Activated CD4-positive, alpha-beta T cell treated with anti-CD3 and anti-CD28 coated beads, Interleukin-2, amount 50 U/mL, for 48 hours (primary cell): ENCODE measurements around the gene SERPINA3.
"Not testable (repeated sequence)": the region's sequence is repeated elsewhere in the genome, so short reads cannot be mapped to it uniquely, and the experiment has no call there.

ENCODE experiments used
- DNase-seq, 2 experiments: peaks; one replicate each; pipeline ENCODE4 v3.0.0-alpha.2; 2020

SERPINA3 gene

DNA sequence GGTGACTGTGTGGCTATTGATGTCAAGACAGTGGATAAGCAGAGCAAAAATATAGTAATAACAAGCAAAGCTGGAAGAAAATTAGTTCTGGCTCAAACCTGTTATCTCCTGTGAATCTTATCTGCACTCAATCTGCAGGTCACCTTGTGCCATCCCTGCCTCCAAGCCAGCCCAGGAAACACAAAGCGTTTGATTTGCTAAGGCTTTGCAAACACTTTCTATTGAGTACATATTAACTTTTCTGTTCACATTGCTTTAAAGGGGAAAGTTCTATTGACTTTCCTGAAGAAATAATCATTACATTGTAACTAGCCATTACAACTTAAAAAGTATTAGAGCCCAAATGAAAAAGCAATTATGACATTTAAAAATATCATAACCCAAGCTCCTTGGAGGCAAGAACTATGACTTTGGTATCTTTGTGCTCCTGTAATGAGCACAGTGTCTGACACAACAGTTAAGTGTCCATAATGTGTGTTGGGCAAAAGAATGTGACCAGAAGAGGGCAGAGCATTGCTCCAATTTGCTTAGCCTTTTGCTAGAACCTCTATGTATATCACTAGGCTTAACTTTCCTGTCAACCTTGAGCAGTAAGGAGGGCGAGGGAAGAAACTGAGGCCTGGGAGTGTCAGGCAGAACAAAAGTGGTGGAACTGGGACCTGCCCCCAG lies 24.7 kb downstream of the SERPINA3 start:
- no peak for DNase-seq

DNA sequence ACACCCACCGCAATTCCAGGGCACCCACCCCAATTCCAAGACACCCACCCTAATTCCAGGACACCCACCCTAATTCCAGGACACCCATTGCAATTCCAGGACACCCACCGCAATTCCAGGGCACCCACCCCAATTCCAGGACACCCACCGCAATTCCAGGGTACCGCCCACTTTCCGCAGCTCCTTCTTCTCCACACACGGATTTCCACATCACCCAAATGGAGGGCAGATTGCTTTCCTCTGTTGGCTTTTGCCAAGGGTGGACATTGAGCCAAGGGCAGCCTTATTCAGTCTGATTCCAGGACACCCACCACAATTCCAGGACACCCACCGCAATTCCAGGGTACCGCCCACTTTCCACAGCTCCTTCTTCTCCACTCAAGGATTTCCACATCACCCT lies 25.6 kb downstream of the SERPINA3 start:
- not testable (repeated sequence) for DNase-seq

DNA sequence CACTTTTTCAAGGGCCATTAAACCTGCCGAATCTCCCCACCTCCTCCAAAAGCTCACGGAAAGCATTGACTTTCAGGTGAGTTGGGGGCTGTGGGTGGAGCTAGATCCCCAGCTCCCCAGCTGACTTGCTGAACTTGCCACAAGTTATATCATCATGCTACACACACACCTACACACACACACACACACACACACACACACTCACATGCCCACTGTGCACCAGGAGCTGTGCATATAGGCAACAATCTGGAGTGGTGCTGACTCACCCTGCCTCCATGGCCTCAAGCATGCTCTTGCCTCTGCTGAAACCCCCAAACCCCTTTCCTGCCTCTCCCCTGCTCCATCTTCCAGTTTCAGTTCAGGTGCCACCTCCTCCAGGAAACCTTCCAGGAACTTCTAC lies 26.1 kb downstream of the SERPINA3 start:
- no peak for DNase-seq

DNA sequence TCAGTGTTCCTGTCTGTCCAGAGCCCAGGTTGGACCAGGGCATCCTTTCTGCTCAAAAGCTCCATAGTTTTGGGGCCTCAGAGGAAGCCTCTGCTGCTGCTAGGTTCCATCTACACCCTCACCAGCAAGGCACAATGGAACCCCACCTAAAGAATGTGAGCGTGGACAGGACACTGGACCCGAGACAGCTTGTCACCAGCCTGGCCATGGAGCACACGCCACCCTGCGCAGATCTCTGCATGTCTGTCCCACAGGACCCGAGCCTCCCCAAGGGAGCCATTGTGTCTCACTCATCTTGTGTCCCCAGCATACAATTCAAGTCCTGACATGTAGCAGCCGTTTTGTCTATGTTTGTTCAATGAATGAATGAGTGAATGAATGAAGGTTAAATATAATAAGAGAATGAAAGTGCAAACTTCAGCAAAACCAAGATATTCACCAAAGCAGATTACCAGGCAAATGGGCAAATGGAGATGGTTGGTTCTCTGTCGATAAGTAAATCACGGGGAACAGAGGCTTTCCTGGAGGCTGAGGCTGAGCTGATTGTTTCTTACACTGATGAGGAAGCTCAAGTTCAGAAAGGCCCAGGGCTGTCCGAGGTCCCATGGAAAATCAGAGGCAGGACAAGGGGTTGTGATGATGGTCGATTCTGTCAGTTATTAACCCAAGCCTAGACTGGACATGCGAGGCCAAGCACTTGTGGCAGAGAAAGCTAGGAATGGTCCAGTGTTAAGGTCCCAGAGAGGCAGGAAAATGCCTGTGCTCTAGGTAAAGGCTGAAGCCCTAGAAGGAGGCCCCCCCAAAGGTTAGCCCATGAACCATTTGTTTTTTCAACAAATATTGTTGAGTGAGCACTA lies 27.0 kb downstream of the SERPINA3 start:
- no peak for DNase-seq

DNA sequence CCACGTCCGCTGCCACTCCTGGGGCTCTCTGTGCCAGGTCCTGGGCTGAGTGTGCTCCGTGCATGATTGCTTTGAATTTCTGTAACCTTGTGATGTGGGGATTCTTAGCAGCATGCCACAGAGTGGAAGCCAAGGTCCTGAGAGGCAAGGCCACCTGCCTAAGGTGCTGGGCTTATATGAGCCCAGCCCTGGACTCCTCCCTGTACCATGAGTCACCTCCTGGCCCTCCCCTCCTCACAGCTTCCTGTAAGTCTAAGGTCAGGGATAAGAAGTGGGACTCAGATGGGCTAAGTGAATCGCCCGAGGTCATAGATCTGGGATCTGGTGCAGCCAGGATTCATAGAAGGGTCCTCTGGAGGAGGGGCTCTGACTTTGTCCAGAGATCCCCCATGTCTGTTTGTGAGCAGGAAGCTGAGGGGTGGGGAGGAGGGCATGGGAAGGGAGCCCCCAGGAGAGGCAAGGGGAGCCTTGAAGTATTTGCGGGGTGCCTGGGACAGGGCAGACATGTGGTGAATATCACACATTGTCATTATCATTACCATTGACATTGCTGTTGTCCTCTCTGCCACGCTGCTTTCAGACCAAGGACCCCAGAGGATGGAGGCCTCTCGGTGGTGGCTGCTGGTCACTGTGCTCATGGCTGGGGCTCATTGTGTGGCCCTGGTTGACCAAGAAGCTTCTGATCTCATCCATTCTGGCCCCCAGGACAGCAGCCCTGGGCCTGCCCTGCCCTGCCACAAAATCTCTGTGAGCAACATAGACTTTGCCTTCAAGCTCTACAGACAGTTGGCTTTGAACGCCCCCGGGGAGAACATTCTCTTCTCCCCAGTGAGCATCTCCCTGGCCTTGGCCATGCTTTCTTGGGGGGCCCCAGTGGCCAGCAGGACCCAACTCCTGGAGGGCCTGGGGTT lies 28.8 kb downstream of the SERPINA3 start:
- DNase-seq = no peak

DNA sequence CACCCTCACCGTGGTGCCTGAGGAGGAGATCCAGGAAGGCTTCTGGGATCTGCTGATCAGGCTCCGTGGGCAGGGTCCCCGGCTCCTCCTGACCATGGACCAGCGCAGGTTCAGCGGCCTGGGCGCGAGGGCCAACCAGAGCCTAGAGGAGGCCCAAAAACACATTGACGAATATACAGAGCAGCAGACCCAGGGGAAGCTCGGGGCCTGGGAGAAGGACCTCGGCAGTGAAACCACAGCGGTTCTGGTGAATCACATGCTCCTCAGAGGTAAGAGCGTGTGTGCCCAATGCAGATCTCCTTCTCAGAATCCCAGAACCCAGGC lies 29.4 kb downstream of the SERPINA3 start:
- DNase-seq = no peak

DNA sequence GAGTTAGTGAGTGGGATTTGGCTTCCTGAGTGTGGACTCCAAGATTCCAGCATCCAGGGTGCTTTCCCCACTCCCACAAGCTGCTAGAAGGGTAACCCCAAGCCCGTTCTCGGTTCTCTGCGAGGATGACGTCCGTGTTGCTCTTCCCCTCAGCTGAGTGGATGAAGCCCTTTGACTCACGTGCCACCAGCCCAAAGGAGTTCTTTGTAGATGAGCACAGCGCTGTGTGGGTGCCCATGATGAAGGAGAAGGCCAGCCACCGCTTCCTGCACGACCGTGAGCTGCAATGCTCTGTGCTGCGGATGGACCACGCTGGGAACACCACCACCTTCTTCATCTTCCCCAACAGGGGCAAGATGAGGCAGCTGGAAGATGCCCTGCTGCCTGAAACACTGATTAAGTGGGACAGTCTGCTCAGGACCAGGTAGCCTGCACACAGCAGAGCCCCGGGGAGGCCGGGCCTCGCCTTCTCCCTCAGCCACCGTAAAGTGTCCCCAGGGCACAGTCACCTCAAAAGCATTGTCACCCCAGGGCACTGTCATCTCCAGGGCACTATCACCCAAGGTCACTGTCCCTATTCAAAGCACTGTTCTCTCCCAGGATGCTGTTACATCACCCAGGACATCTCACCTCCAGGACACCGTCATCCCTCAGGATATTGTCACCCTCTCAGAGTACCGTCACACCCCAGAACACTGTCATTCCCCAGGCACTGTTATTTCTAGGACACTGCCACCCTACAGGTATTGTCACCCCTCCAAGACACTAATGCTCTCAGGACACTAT lies 31.3 kb downstream of the SERPINA3 start:
- no peak for DNase-seq

DNA sequence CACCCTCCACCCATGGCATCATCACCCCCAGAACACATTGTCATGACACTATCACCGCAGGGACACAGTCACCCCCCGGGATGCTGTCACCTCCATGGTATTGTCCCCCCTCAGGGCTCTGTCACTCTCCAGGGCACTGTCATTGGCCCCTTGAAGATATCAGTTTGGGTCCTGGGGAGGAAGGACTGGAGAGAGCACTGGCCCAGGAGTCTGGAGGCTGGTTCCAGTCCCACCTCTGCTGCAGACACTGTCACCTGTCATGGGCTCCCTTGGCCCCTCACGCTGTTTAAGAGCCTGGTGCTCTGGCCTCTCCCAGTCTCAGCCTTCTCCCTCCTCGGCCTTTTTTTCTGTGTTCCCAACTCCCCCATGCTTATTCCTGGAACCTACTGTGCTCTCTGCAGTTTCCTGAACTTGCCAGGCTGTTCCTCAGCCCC lies 31.9 kb downstream of the SERPINA3 start:
- no peak for DNase-seq

DNA sequence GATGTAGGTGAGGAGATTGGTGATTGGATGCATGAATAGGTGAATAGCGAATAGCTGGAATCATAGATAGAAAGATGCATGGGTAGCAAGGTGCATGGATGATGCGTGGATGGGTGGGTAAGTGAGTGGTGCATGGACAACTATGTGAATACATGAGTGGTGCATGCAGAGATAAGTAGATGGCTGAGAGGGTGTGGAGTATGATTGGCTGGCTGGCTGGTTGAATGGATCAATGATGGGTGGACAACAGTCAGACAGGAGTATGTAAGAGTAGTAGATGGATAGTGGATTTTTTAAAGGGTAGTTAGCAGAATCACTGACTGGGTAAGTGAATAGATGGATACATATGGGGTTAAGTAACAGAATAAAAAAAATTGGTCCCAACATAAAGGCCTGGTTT lies 33.9 kb downstream of the SERPINA3 start:
- no peak for DNase-seq

DNA sequence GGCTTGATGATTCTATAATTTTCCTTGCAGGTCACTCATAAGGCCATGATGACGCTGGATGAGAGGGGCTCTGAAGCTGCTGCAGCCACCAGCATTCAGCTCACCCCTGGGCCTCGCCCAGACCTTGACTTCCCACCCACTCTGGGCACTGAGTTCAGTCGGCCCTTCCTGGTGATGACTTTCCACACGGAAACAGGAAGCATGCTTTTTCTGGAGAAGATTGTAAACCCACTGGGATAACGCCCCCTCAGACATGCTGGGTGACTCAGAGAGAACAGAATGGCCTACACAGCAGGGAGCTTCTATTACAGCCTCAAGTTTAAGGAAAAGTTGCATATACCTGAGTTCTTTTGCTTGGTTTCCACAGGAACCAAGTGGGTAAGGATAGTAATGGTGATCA lies 34.3 kb downstream of the SERPINA3 start:
- no peak for DNase-seq

DNA sequence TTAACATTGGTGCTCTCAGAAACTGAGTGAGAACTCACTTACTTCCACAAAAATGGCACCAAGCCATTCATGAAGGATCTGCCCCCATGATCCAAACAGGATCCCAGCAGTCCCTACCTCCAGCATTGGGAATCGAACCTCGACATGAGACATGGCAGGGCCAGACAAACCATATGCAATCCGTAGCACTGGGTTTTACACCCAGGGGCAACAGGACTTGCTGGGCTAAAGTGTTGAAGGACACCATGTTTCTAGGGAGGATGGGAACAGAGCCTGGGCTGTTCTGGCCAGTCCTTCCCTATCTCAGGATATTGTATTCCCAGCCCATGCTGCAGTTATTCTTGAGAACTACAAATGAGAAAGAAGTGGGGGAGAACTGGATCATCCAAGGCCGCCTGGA lies 36.6 kb downstream of the SERPINA3 start:
- no peak for DNase-seq

DNA sequence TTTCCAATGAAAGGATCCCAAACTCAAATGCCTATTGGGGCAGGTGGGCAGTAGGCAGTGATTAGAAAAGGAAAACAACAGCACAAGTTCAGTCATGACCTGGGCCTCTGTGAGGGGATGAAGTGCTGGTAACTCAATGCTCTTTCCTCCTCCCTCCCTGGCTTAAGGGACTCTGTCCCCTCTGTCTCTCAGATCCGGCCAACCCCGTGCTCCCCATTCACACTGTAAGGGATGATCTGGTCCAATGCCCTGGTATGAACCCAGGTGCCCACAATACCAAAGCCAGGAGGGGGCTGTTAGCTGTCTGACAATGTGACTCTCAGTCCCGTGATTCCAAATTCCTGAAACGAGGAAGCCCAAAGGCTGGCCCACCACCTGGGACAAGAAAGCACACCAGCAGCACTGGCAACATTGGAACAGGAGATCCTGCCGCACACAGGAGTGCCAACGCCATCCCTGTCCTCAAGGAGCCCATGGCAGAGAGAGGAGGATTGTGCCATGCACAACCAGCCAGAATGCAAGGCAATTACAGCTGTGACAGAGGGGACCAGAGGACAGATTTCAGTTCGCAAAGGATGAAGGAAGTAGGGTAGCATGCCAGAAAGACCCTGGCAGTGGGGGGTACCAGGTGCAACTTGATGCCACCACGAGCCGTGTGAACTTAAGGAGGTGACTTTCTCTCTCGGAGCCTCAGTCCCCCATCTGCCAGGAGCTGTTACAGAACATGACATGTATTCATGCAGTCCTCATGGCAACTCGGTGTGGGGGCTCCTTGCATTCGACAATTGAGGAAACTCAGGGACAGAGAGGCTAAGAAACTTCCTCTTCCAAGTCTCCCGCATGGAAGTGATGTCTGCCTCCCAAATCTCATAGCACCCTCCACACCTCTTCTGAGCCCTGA lies 37.6 kb downstream of the SERPINA3 start:
- DNase-seq = no peak

DNA sequence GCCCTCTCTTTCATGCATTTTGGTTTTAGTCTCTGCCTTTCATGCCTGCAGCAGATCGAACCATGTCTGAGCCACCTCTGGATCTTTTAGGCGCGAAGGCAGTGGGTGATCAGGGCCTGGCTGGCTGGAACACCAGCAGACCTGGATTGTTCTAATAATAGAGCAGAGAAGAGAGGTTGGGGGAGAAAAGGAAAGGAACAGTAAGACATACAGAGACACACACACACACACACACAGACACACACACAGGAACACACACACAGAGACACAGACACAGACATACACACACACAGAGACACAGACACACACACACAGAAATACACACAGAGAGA lies 38.2 kb downstream of the SERPINA3 start:
- DNase-seq = no peak

DNA sequence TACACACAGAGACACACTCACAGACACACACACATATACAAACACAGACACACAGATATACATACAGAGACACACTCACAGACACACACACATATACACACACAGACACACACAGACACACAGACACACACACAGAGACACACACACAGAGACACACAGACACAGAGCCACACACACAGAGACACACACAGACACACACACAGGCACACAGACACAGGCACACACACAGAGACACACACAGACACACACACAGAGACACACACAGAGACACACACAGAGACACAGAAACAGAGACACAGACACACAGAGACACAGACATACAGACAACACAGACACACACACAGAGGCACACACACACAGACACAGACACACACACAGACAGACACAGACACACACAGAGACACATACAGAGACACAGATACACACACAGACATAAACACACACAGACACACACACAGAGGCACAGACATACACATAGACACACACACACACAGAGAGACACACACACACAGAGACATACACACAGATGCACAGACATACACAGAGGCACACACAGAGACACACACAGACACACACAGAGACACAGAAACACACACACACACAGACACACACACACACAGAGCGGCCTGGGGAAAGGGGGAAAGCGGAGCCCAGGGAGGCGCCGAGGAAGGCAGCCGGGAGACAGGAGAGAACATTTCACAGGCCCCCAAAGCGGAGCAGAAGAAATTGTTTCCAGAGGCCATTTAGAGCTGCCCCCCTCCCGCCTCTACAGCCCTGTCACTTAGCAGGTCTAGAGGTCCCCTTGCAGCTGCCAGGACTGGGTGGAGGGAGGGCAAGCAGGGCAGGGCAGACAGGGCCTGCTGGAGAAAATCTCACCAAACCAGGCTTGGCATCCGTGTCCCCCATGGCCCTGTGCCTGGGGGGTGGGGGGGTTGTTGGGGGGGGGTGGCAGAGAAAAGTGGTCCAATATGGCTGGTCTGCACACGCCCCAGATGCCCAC lies 38.9 kb downstream of the SERPINA3 start:
- DNase-seq = no peak

DNA sequence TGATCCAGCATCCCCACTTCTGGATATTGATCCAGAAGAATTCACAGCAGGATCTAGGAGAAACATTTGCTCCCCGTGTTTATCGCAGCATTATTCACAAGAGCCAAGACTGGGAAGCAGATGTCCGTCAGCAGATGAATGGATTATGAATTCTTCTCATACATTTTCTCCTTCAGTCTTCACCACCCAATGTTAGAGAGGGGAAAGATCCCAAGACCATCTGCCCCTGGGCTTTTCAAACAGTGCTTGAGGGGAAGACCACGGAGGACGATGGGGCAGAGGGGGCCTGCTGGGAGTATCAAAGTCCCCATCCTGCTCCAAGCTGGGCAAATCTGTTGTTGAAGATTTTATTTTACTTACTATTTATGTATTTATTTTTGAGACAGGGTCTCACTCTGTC lies 41.1 kb downstream of the SERPINA3 start:
- DNase-seq = no peak

DNA sequence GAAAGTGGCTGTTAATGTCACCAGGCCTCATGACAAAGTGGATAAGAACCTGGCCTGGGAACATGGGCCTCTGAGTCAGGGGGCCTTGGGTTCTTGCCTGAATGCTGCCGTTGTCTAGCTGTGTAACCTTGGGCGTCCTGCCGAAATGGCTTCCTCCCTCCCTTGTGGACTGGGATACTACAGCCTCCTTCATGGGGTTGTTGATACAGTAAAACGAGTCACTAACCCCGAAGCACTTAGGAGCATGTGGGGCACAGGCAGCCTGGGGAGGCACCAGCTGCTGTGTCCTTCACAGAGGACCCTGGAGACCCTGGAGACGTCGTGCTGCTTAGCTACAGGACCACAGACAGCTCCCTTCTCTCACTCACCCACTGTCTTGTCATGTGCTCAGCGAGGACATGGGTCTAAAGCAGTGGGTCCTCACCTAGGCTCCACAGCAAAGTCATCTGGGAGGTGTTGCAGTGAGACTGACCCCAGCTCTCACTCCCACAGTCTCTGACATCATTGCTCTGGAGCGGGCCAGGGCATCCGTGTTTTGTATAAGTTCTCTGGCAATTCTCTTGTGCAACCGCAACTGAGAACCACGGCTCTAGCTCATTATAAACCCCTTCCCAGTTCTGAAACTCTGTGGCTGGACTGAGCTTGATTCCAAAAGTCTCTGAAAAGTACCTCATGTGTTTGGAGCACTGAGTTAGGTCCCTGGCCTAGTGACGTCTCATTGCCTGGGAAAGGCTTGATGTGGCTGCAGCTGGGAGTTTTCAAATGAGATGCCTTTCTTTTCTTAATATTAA lies 42.1 kb downstream of the SERPINA3 start:
- DNase-seq = no peak

DNA sequence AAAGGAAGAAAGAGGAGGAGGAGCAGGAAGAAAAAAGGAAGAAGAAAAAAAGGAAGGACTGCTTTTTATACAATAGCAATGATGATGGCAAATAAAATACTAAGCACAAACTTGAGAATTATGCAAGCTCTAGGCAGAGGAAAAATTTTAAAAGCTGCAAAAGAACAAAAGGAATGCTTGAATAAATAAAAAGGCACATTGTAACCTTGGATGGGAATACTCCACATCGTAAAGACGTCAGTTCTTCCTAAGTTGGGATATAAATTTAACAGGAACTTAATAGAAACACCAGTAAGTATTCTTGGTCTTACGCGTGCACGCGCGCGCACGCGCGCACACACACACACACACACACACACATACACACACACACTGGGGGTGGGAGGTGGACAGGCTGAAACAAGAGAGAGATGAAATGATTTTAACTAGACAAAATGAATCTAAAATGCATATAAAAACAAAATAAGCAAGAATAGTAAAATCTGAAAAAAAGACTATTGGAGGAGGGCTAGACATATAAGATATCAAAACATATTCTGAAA lies 43.0 kb downstream of the SERPINA3 start:
- DNase-seq = no peak

DNA sequence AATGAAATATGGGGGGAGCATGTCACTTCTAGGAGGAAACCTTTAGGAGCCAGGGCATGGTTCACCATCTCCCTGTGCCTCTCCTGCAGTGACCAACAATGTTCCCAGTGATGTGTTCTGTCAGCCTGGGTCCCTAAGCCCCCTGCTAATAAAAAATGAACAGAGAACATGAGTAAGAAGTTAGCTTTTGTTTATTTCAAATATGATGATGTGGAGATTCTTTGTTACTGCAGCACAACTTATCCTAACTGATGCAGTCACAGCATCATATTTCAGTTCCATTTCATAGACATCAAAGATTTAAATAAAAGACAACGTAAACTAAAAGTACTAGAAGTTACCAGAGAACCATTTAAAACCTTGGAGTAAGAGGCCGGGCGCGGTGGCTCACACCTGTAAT lies 43.9 kb downstream of the SERPINA3 start:
- no peak for DNase-seq

DNA sequence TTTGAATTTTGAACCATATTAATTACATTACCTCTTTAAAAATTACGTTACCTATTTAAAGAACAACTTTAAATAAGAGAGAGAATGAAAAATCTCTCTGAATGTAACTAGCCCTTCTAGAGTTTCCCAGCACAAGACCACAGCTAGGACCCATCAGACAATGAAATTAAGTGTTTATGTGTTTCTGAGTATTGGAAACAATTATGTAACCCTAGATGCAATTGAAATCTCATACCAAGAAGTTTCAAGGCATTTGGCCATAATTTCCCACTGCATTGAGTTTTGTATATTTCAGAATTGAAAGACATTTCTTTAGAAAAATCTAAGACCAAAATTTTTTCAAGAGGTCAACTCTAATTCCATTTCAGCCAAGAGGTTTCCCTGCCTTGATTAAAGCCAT lies 47.1 kb downstream of the SERPINA3 start:
- DNase-seq = no peak
